ENCODE results near the gene ABLIM1. TPM values are rescaled to one million over a fixed set of nuclear protein-coding genes. Genes with fewer than 3 reads are reported as not detected.

Gene ABLIM1
- total and polyA plus RNA-seq, 2 of the 4 experiments (the other 2 are of a cell fraction), result 7.7 to 9.9 TPM

DNA sequence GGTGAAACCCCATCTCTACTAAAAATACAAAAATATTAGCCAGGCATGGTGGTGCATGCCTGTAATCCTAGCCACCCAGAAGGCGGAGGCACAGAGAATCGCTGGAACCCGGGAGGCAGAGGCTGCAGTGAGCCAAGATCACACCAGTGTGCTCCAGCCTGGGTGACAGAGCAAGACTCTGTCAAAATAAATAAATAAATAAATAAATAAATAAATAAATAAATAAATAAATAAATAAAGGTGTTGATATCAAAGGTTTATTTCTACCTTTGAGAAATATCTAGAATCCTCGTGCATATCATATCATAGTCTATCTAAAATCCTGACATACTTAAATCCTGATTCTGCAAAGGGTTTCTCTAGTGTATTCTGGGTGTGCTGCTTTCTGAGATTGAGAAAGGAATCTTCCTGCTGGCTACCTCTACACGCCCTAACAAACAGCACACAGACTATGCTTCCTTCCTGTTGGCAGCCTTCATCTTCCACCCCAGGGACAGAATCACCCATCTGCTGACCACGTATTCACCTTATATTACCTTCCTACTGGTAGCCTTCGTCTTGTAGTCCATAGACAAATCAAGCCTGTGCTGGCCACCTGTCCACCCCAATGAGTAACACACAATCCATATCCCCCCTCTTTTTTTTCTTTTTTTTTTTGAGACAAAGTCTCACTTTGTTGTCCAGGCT lies 8.7 kb downstream of the ABLIM1 start:
- H3K56ac ChIP-seq (ENCODE audit: extremely low read depth, insufficient read depth, low read length), result no peak overlapping the region
- no peak for TF ChIP-seq NFE2L2 (IDR thresholded peaks at IDR 0.05; ENCODE audit: low read depth, low read length)
- TF ChIP-seq FOS (IDR thresholded peaks at IDR 0.05; ENCODE audit: low read depth, low read length), result no peak
- TF ChIP-seq MXI1 (IDR thresholded peaks at IDR 0.05; ENCODE audit: borderline replicate concordance, low read depth, low read length), result no peak
- no peak for TF ChIP-seq RFX5 (IDR thresholded peaks at IDR 0.05; ENCODE audit: low read depth, low read length)
- no peak for TF ChIP-seq BHLHE40 (IDR thresholded peaks at IDR 0.05; ENCODE audit: low read depth, low read length)
- no peak for TF ChIP-seq MAFK (IDR thresholded peaks at IDR 0.05; ENCODE audit: low read depth, low read length)
- no peak for TF ChIP-seq RAD21 (IDR thresholded peaks at IDR 0.05; ENCODE audit: low read length)
- TF ChIP-seq CEBPB (IDR thresholded peaks at IDR 0.05; ENCODE audit: low read depth, low read length), result no peak
- TF ChIP-seq, protein P1, sequence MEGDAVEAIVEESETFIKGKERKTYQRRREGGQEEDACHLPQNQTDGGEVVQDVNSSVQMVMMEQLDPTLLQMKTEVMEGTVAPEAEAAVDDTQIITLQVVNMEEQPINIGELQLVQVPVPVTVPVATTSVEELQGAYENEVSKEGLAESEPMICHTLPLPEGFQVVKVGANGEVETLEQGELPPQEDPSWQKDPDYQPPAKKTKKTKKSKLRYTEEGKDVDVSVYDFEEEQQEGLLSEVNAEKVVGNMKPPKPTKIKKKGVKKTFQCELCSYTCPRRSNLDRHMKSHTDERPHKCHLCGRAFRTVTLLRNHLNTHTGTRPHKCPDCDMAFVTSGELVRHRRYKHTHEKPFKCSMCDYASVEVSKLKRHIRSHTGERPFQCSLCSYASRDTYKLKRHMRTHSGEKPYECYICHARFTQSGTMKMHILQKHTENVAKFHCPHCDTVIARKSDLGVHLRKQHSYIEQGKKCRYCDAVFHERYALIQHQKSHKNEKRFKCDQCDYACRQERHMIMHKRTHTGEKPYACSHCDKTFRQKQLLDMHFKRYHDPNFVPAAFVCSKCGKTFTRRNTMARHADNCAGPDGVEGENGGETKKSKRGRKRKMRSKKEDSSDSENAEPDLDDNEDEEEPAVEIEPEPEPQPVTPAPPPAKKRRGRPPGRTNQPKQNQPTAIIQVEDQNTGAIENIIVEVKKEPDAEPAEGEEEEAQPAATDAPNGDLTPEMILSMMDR (conservative IDR thresholded peaks at IDR 0.05; ENCODE audit: low read depth, low read length), result no peak
- TF ChIP-seq MAZ (IDR thresholded peaks at IDR 0.05; ENCODE audit: borderline replicate concordance, low read depth, low read length), result no peak
- TF ChIP-seq, protein P2, sequence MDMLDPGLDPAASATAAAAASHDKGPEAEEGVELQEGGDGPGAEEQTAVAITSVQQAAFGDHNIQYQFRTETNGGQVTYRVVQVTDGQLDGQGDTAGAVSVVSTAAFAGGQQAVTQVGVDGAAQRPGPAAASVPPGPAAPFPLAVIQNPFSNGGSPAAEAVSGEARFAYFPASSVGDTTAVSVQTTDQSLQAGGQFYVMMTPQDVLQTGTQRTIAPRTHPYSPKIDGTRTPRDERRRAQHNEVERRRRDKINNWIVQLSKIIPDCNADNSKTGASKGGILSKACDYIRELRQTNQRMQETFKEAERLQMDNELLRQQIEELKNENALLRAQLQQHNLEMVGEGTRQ (IDR thresholded peaks at IDR 0.05; ENCODE audit: low read depth, low read length), result no peak
- TF ChIP-seq CHD1 (IDR thresholded peaks at IDR 0.05; ENCODE audit: low read depth, low read length), result no peak
- no peak for TF ChIP-seq RCOR1 (IDR thresholded peaks at IDR 0.05; ENCODE audit: insufficient replicate concordance, low read length)
- TF ChIP-seq, protein P3, sequence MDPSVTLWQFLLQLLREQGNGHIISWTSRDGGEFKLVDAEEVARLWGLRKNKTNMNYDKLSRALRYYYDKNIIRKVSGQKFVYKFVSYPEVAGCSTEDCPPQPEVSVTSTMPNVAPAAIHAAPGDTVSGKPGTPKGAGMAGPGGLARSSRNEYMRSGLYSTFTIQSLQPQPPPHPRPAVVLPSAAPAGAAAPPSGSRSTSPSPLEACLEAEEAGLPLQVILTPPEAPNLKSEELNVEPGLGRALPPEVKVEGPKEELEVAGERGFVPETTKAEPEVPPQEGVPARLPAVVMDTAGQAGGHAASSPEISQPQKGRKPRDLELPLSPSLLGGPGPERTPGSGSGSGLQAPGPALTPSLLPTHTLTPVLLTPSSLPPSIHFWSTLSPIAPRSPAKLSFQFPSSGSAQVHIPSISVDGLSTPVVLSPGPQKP (IDR thresholded peaks at IDR 0.05; ENCODE audit: borderline replicate concordance, low read depth, low read length), result no peak
- no peak for TF ChIP-seq SMC3 (IDR thresholded peaks at IDR 0.05; ENCODE audit: low read depth, low read length)

More for the DNA sequence above, 8.7 kb downstream of the ABLIM1 start:
- H3K36me3 ChIP-seq (ENCODE audit: control insufficient read depth, insufficient read depth, low read length), result no peaks in the 10 kb centered on the region
- H3K9ac ChIP-seq (ENCODE audit: low read depth, low read length), result no peak overlapping the region
- no peak overlapping the region; the same call in 1 of the 2 replicates for H3K14ac ChIP-seq (replicated peaks; ENCODE audit: low read depth, low read length)
- no peaks in the 10 kb centered on the region; a peak in 1 of 4 replicates for H3K79me1 ChIP-seq (ENCODE audit: low read depth in 1 of 2, low read length in 2 of 2)
- peaks cover 9% of the 10 kb centered on the region for H3K9me1 ChIP-seq (ENCODE audit: insufficient read depth, low read length)
- H3K18ac ChIP-seq (ENCODE audit: low read depth, low read length), result no peak overlapping the region
- H3K4ac ChIP-seq (ENCODE audit: low read depth, low read length), result peak overlapping the region; percentile 46
- H2BK20ac ChIP-seq (ENCODE audit: low read depth, low read length), result peak overlapping the region; percentile 25; the same call in 1 of the 2 replicates
- H4K5ac ChIP-seq (ENCODE audit: low read depth, low read length), result no peak overlapping the region
- dilution Hi-C loops (cut with HindIII; ENCODE audit: low sequenced_read_pairs, unreplicated experiment), result no loop called here
- H2BK5ac ChIP-seq (ENCODE audit: low read depth, low read length, poor library complexity, severe bottlenecking), result no peak overlapping the region
- no peak overlapping the region for H2AK9ac ChIP-seq (replicated peaks; ENCODE audit: low read depth, low read length, poor library complexity)
- no peak overlapping the region for H3K23ac ChIP-seq (ENCODE audit: low read depth, low read length)
- H2AFZ ChIP-seq (replicated peaks; ENCODE audit: low read length, poor library complexity), result no peak overlapping the region
- peak overlapping the region; percentile 84; the same call in 1 of the 2 replicates for H2AK5ac ChIP-seq (ENCODE audit: low read depth, low read length)
- no peak overlapping the region for H3K4me3 ChIP-seq (ENCODE audit: insufficient read depth, low read depth, low read length)
- no peaks in the 10 kb centered on the region for H4K20me1 ChIP-seq (ENCODE audit: insufficient read depth, low read length)
- intact Hi-C loops (cut with micrococcal nuclease), result no loop called here
- in situ Hi-C loops (cut with MboI; ENCODE audit: low sequenced_read_pairs), result no loop called here
- ChIA-PET POLR2A (ENCODE audit: unreplicated experiment) (no interaction called here), CTCF (interaction anchor here (1.0 kb wide), 1 partner anchor 17 kb away, joined by 3 read pairs; no protein-coding TSS in a partner anchor)
- H3K27me3 ChIP-seq (ENCODE audit: control insufficient read depth, insufficient read depth, low read length), result no peaks in the 10 kb centered on the region
- H2BK120ac ChIP-seq (ENCODE audit: low read depth, low read length), result peak overlapping the region; percentile 56; the same call in 1 of the 2 replicates
- H3K27ac ChIP-seq (ENCODE audit: insufficient read depth, low read length), result no peak overlapping the region
- H3K9me3 ChIP-seq (ENCODE audit: control insufficient read depth, insufficient read depth, low read length), result no peaks in the 10 kb centered on the region
- DNase-seq (no peak), ATAC-seq (ENCODE audit: low read depth) (no peak)
- WGBS, 2 experiments (ENCODE audit: extremely low coverage in 2 of 2, insufficient read length in 1 of 2), result 90% methylated on average over 2 of the region's 7 CpGs; no CpG with 5 or more reads in 1 of the 2 experiments
- no peak overlapping the region for H4K8ac ChIP-seq (ENCODE audit: low read depth in 2 of 2, low read length in 2 of 2)
- H4K91ac ChIP-seq (ENCODE audit: insufficient read depth, low read depth, low read length), result no peak overlapping the region
- no peak overlapping the region for H3K4me2 ChIP-seq (ENCODE audit: low read depth, low read length)
- H3K4me1 ChIP-seq (ENCODE audit: control insufficient read depth, insufficient read depth, low read length), result peaks cover 5% of the 10 kb centered on the region
- BruUV-seq (replicated peaks), result no TSS peak
- peak overlapping the region; percentile 83; the same call in 1 of the 3 replicates for H2BK15ac ChIP-seq (ENCODE audit: low read depth, low read length)

Measured in IMR-90 (cell line).